ENCODE measurements around the gene ZNF18. TPM values are rescaled to one million over a fixed set of nuclear protein-coding genes. Genes with fewer than 3 reads are reported as not detected.

Gene ZNF18
- total RNA-seq, 1 experiment from 2014 or later, result 13.9 TPM

DNA sequence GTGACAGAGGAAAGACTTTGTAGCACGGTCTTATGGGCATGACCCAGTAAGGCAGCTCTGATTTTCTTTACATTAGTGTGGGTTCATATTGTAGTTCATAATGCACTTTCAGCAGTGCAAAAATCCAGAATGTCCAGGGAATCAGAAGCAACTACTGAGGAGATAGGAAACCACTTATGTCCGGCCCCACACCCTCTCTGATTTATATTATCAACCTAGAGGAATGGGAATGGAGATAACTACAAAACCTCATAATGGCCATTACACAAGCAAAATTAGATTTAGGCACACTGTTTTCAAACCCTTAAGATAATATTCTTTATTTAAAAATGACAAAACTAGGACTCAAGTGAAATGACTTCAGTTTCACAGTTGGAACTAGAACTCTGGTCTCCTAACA is 31.3 kb upstream of the ZNF18 start:
- Histone ChIP-seq H3K36me3 (ENCODE audit: insufficient read depth, low read length) (no peaks in the 10 kb centered on the region), H3K9ac (ENCODE audit: low read length) (no peak overlapping the region), H3K27me3 (ENCODE audit: low read length) (no peaks in the 10 kb centered on the region), H3K9me3 (ENCODE audit: low read length) (no peaks in the 10 kb centered on the region), H3K4me3 (ENCODE audit: low read length) (no peak overlapping the region), H3K27ac (ENCODE audit: low read length) (no peak overlapping the region), H2AFZ (ENCODE audit: low read length) (no peak overlapping the region), H4K20me1 (ENCODE audit: insufficient read depth, low read depth, low read length) (peaks cover 68% of the 10 kb centered on the region), H3K4me1 (ENCODE audit: low read length) (peaks cover 10% of the 10 kb centered on the region; the same call in 1 of the 2 replicates), H3K9me2 (replicated peaks; ENCODE audit: insufficient read depth, low read length) (no peaks in the 10 kb centered on the region), H3K4me2 (ENCODE audit: low read depth, low read length, poor library complexity, severe bottlenecking) (no peak overlapping the region), H3K79me2 (ENCODE audit: low read length) (peaks cover 83% of the 10 kb centered on the region)
- DNase-seq, result no peak

DNA sequence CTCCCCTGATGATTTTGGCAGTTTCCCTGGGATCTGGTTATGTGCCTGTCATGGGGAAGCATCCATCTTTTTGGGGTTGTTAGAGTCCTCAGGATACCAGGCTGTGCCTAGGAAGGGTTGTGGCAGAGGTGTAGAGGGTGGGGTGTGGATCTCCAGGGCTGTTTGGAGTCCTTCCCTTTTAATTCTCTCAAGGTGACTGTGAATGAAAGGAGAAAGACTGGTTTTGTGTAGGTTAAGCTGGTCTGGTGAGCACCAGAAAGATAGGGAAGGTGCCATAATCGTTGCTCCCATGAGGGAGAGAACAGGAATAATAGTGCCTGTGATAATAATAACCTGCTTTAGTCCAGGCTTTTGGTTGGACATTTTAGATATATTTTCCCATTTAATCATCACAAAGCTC is 30.4 kb upstream of the ZNF18 start:
- peaks cover 86% of the 10 kb centered on the region for H3K79me2 ChIP-seq (ENCODE audit: low read length)
- H3K36me3 ChIP-seq (ENCODE audit: insufficient read depth, low read length), result no peaks in the 10 kb centered on the region
- H3K9me2 ChIP-seq (replicated peaks; ENCODE audit: insufficient read depth, low read length), result no peaks in the 10 kb centered on the region
- no peak overlapping the region for H3K4me2 ChIP-seq (ENCODE audit: low read depth, low read length, poor library complexity, severe bottlenecking)
- no peak overlapping the region for H3K4me3 ChIP-seq (ENCODE audit: low read length)
- H3K27ac ChIP-seq (ENCODE audit: low read length), result no peak overlapping the region
- no peak for DNase-seq
- no peak overlapping the region for H2AFZ ChIP-seq (ENCODE audit: low read length)
- no peak overlapping the region for H3K9ac ChIP-seq (ENCODE audit: low read length)
- H3K4me1 ChIP-seq (ENCODE audit: low read length), result peaks cover 10% of the 10 kb centered on the region; the same call in 1 of the 2 replicates
- no peaks in the 10 kb centered on the region for H3K27me3 ChIP-seq (ENCODE audit: low read length)
- H3K9me3 ChIP-seq (ENCODE audit: low read length), result no peaks in the 10 kb centered on the region
- peaks cover 76% of the 10 kb centered on the region for H4K20me1 ChIP-seq (ENCODE audit: insufficient read depth, low read depth, low read length)

DNA sequence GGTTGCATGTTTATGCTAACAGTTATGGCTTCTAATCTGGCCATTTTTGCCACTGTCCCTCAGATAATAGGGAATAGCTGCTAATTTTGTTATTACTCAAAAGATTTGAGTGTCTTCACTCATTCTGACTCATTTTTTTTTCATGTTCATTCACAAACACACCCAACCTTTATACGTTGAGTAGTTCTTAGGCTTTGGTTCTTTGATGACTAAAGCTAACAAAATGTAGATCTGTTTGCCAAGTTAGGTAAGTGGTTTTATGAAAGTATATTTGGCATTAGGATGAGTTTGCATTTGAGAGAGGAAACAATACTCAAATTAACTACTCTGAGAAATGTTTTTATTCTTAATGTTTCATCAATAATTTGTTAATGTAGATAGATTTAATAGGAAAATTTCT is 27.1 kb upstream of the ZNF18 start:
- H4K20me1 ChIP-seq (ENCODE audit: insufficient read depth, low read depth, low read length), result peaks cover 67% of the 10 kb centered on the region
- H3K4me2 ChIP-seq (ENCODE audit: low read depth, low read length, poor library complexity, severe bottlenecking), result no peak overlapping the region

DNA sequence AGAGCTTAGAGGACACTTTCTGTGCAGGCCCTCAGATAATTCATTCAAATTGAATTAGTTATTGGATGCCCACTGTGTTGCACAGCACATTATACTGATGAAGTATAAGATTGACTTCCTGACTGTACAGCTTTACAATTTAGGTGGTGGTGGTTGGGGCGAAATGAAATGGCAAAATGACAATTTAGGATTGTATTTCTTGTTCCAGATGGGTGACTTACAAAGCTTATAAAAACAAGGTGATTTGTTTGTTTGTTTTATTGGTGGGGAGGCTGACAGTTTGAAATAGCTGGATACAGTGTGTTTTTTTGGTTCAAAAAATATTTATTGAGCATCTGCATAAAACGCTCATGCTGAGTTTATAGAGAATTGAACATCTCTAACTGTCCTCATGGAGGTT is 25.0 kb upstream of the ZNF18 start:
- Histone ChIP-seq H3K9me2 (replicated peaks; ENCODE audit: insufficient read depth, low read length) (no peaks in the 10 kb centered on the region), H3K79me2 (ENCODE audit: low read length) (peaks cover 57% of the 10 kb centered on the region), H4K20me1 (ENCODE audit: insufficient read depth, low read depth, low read length) (peaks cover 53% of the 10 kb centered on the region), H3K27me3 (ENCODE audit: low read length) (no peaks in the 10 kb centered on the region; the same call in 1 of the 2 replicates), H3K36me3 (ENCODE audit: insufficient read depth, low read length) (no peaks in the 10 kb centered on the region), H2AFZ (ENCODE audit: low read length) (no peak overlapping the region), H3K27ac (ENCODE audit: low read length) (no peak overlapping the region), H3K9me3 (ENCODE audit: low read length) (no peaks in the 10 kb centered on the region), H3K4me1 (ENCODE audit: low read length) (peaks cover 16% of the 10 kb centered on the region), H3K4me2 (ENCODE audit: low read depth, low read length, poor library complexity, severe bottlenecking) (peak overlapping the region; percentile 91), H3K9ac (ENCODE audit: low read length) (no peak overlapping the region), H3K4me3 (ENCODE audit: low read length) (peak overlapping the region; percentile 81; the same call in 1 of the 2 replicates)
- DNase-seq, result no peak

More for the DNA sequence above, 27.1 kb upstream of the ZNF18 start:
- H3K9me3 ChIP-seq (ENCODE audit: low read length), result no peaks in the 10 kb centered on the region
- peaks cover 74% of the 10 kb centered on the region for H3K79me2 ChIP-seq (ENCODE audit: low read length)
- no peaks in the 10 kb centered on the region for H3K9me2 ChIP-seq (replicated peaks; ENCODE audit: insufficient read depth, low read length)
- H3K27ac ChIP-seq (ENCODE audit: low read length), result no peak overlapping the region
- no peak for DNase-seq
- H3K4me1 ChIP-seq (ENCODE audit: low read length), result peaks cover 16% of the 10 kb centered on the region
- no peak overlapping the region for H3K9ac ChIP-seq (ENCODE audit: low read length)
- H2AFZ ChIP-seq (ENCODE audit: low read length), result no peak overlapping the region
- H3K4me3 ChIP-seq (ENCODE audit: low read length), result no peak overlapping the region
- no peaks in the 10 kb centered on the region for H3K36me3 ChIP-seq (ENCODE audit: insufficient read depth, low read length)
- H3K27me3 ChIP-seq (ENCODE audit: low read length), result no peaks in the 10 kb centered on the region

DNA sequence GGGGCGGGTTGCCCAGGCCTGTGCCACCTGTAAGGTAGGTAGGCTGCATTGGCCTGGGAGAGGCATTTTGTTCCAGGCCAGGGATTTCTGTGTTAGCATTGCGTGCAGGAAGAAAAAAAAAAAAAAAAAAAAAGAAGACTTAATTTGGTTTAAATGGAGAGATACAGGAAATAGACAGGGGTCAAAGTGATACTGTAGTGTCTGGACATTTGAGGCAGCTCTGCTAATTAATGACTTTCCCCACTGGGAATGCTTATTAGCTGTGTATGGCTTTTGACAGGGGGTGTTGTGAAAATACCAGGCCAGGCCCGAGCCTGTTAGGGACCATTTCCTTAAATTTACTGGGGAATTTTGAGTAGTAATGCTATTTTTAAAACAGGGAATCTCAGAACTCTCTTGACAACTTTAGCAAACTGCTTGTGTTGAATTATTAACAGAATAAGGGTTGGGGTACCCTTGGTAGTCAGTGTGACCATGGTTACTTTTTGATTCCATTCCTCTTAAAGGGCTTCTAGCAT is 24.4 kb upstream of the ZNF18 start:
- no peaks in the 10 kb centered on the region for H3K9me2 ChIP-seq (replicated peaks; ENCODE audit: insufficient read depth, low read length)
- H3K9me3 ChIP-seq (ENCODE audit: low read length), result no peaks in the 10 kb centered on the region
- H3K27me3 ChIP-seq (ENCODE audit: low read length), result no peaks in the 10 kb centered on the region; the same call in 1 of the 2 replicates
- DNase-seq, result peak; percentile 41
- no peaks in the 10 kb centered on the region for H3K36me3 ChIP-seq (ENCODE audit: insufficient read depth, low read length)
- peaks cover 47% of the 10 kb centered on the region for H4K20me1 ChIP-seq (ENCODE audit: insufficient read depth, low read depth, low read length)
- H3K4me1 ChIP-seq (ENCODE audit: low read length), result peaks cover 16% of the 10 kb centered on the region
- peak overlapping the region; percentile 91 for H3K4me2 ChIP-seq (ENCODE audit: low read depth, low read length, poor library complexity, severe bottlenecking)
- H3K79me2 ChIP-seq (ENCODE audit: low read length), result peaks cover 51% of the 10 kb centered on the region
- H3K27ac ChIP-seq (ENCODE audit: low read length), result no peak overlapping the region
- H3K9ac ChIP-seq (ENCODE audit: low read length), result peak overlapping the region; percentile 89
- peak overlapping the region; percentile 81 for H3K4me3 ChIP-seq (ENCODE audit: low read length)
- no peak overlapping the region for H2AFZ ChIP-seq (ENCODE audit: low read length)

DNA sequence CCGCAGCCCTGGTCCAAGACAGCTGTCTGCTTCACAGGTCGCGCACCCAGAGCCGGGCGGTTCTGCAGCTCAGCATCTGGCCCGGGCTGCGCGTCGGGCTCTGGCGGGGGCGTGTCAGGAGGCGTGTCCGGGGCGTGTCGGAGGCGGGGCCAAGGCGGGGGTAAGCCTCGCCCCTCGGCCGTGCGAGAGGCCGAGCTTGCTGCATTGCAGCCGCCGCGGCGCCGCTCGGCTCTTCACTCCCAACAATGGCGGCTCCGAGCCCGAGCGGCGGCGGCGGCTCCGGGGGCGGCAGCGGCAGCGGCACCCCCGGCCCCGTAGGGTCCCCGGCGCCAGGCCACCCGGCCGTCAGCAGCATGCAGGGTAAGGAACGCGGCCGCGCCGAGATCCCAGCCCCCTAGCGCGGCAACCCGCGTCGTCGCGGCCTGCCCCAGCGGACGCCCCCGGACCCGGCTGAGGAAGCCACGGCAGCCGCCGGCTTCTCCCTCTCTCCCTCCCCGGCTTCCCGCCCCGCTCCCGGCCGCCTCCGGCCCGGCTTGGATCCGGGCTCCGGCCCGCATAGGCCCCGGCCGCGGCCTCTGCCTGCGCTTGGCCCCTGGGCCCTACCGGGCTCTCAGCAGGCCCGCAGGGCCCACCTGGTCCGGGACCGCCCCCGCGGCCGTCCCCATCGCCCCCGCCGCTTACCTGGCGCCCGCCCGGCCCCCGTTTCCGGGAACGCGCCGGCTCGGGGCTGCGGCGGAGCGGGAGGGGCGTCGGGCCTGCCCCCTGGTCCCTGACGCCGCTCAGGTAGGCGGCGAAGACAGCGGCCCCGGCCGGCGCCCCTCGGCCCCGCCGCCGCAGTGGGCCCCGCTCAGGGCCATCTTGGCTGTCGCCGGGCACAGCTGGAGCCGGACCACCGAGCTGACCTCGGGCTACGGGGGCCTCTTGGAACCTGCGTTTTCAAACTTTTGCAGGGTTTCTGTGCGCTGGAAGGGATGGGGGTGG is 23.7 kb upstream of the ZNF18 start, which contains the start of gene MAP2K4:
MAP2K4 (plus strand) TSS at position 236 of the 981 bp plus-strand sequence; CDS start at position 246, 10 bp downstream.
- peak within 1 kb of the TSS; percentile 91 for H3K4me2 ChIP-seq (ENCODE audit: low read depth, low read length, poor library complexity, severe bottlenecking)
- H2AFZ ChIP-seq (ENCODE audit: low read length), result no peak within 1 kb of the TSS
- peaks cover 16% of the 10 kb centered on the region for H3K4me1 ChIP-seq (ENCODE audit: low read length)
- no peaks in the 10 kb centered on the region for H3K9me2 ChIP-seq (replicated peaks; ENCODE audit: insufficient read depth, low read length)
- peak within 1 kb of the TSS; percentile 81 for H3K4me3 ChIP-seq (ENCODE audit: low read length)
- no peaks in the 10 kb centered on the region for H3K36me3 ChIP-seq (ENCODE audit: insufficient read depth, low read length)
- peak; percentile 96 for DNase-seq
- H3K27me3 ChIP-seq (ENCODE audit: low read length), result no peaks in the 10 kb centered on the region; the same call in 1 of the 2 replicates
- H4K20me1 ChIP-seq (ENCODE audit: insufficient read depth, low read depth, low read length), result peaks cover 39% of the 10 kb centered on the region
- H3K9me3 ChIP-seq (ENCODE audit: low read length), result no peaks in the 10 kb centered on the region
- H3K79me2 ChIP-seq (ENCODE audit: low read length), result peaks cover 44% of the 10 kb centered on the region
- no peak within 1 kb of the TSS for H3K27ac ChIP-seq (ENCODE audit: low read length)
- peak within 1 kb of the TSS; percentile 89 for H3K9ac ChIP-seq (ENCODE audit: low read length)

DNA sequence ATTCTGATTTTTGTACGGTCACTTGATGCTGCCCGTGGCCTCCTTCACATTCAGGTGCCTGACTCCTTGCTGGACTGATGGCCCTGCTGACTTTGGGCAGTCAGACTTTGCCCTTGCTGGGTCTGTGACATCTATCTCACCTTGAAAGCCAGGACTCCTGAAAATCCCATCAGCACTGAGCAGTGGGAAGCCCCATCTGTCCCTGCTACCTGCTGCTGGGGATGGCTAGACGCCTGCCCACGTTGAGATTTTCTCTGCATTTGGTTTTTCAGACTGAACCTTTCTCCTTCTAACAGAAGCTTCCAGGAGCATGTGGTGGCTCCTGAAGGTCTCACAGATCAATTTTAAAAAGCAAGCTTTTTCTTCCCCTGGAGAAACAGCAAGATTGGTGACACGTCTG is 10.2 kb upstream of the ZNF18 start:
- H2AFZ ChIP-seq (ENCODE audit: low read length), result no peak overlapping the region
- H3K27ac ChIP-seq (ENCODE audit: low read length), result no peak overlapping the region
- no peak overlapping the region for H3K4me3 ChIP-seq (ENCODE audit: low read length)
- H4K20me1 ChIP-seq (ENCODE audit: insufficient read depth, low read depth, low read length), result no peaks in the 10 kb centered on the region
- no peak overlapping the region for H3K9ac ChIP-seq (ENCODE audit: low read length)
- no peaks in the 10 kb centered on the region for H3K79me2 ChIP-seq (ENCODE audit: low read length)
- no peaks in the 10 kb centered on the region for H3K9me3 ChIP-seq (ENCODE audit: low read length)
- H3K36me3 ChIP-seq (ENCODE audit: insufficient read depth, low read length), result no peaks in the 10 kb centered on the region
- H3K4me2 ChIP-seq (ENCODE audit: low read depth, low read length, poor library complexity, severe bottlenecking), result no peak overlapping the region
- no peaks in the 10 kb centered on the region for H3K27me3 ChIP-seq (ENCODE audit: low read length)
- H3K4me1 ChIP-seq (ENCODE audit: low read length), result no peaks in the 10 kb centered on the region
- DNase-seq, result no peak
- no peaks in the 10 kb centered on the region for H3K9me2 ChIP-seq (replicated peaks; ENCODE audit: insufficient read depth, low read length)

DNA sequence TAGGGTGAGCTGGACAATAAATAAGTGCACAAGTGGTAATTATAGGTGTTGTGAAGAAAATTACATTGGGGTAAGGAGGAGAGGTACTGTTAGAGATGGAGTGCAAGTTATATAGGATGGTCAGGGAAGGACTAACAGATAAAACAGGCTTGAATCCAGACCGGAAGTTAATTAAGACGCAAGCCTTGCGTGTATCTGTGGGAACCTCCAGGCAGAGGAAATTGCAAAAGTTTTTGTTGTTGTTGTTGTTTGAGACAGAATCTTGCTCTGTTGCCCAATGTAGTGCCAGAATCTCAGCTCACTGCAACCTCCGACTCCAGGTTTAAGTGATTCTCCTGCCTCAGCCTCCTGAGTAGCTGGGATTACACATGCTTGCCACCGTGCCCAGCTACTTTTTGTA is 2.4 kb upstream of the ZNF18 start:
- Histone ChIP-seq H2AFZ (ENCODE audit: low read length) (no peak overlapping the region), H3K4me2 (ENCODE audit: low read depth, low read length, poor library complexity, severe bottlenecking) (no peak overlapping the region), H3K9me2 (replicated peaks; ENCODE audit: insufficient read depth, low read length) (peaks cover 6% of the 10 kb centered on the region; the same call in 1 of the 2 replicates)

More for the DNA sequence above, 2.4 kb upstream of the ZNF18 start:
- Histone ChIP-seq H3K4me3 (ENCODE audit: low read length) (no peak overlapping the region), H4K20me1 (ENCODE audit: insufficient read depth, low read depth, low read length) (no peaks in the 10 kb centered on the region), H3K4me1 (ENCODE audit: low read length) (peaks cover 14% of the 10 kb centered on the region), H3K27me3 (ENCODE audit: low read length) (no peaks in the 10 kb centered on the region), H3K36me3 (ENCODE audit: insufficient read depth, low read length) (no peaks in the 10 kb centered on the region), H3K79me2 (ENCODE audit: low read length) (peaks cover 23% of the 10 kb centered on the region), H3K27ac (ENCODE audit: low read length) (no peak overlapping the region), H3K9me3 (ENCODE audit: low read length) (no peaks in the 10 kb centered on the region), H3K9ac (ENCODE audit: low read length) (no peak overlapping the region)
- DNase-seq, result no peak
